B cell (primary cell): ENCODE measurements around the gene AGAP1.

Experiments used
- EZH2 ChIP-seq: IDR thresholded peaks from 2 replicates; pipeline ENCODE4 v1.6.1; 2012; ENCODE audit warnings: borderline replicate concordance, low read depth, mild to moderate bottlenecking, moderate library complexity, low read length; ENCODE audit not compliant: insufficient read depth, poor library complexity, severe bottlenecking
- TF ChIP-seq, protein P1 (sequence below): fragments of 200-600 bp; IDR thresholded peaks from one replicate; pipeline ENCODE4 v1.8.0; 2022; ENCODE audit warnings: antibody characterized with exemption, mild to moderate bottlenecking

DNA sequence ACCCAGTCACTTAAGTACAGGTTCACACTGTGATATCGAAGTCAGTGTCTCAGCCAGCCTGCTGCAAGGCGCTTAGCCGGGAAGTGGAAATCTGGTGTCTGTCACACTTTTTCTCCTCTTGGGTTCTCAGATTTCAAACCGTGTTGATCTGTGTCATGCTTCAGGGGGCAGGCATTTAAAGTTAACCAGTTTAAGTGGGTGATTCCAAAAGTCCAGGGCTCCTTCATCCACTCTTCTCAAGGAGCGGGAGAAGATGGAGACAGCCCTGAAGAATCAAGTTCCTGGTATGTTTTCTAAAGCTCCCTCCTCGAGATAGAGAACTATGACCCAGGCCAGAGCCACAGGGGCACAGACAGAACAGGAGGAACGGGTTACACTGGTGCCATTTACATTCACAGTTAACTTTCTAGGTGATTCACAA, 342.7 kb downstream of the AGAP1 start:
- TF ChIP-seq, protein P1, sequence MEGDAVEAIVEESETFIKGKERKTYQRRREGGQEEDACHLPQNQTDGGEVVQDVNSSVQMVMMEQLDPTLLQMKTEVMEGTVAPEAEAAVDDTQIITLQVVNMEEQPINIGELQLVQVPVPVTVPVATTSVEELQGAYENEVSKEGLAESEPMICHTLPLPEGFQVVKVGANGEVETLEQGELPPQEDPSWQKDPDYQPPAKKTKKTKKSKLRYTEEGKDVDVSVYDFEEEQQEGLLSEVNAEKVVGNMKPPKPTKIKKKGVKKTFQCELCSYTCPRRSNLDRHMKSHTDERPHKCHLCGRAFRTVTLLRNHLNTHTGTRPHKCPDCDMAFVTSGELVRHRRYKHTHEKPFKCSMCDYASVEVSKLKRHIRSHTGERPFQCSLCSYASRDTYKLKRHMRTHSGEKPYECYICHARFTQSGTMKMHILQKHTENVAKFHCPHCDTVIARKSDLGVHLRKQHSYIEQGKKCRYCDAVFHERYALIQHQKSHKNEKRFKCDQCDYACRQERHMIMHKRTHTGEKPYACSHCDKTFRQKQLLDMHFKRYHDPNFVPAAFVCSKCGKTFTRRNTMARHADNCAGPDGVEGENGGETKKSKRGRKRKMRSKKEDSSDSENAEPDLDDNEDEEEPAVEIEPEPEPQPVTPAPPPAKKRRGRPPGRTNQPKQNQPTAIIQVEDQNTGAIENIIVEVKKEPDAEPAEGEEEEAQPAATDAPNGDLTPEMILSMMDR = no peak
- no peak for TF ChIP-seq EZH2
